ENCODE results near the gene ATOH8.

DNA sequence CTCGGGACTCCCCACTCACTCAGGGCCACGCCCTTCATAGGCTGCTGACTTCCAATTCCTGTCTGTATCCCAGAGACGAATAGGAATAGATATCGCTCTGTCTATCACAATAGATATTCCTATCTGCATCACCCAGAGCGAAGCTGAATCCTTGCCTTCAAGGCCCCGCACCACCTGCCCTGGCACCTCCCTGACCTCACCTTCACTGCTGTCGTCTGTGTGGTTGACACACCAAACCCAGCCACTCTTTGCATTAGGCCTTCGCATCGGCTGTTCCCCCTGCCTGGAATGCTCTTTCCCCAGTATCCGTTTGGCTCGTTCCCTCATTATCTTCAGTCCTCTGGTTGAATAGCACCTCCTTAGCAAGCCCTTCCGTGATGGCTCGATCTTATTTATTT is 43.5 kb downstream of the ATOH8 start:
- TF ChIP-seq POLR2AphosphoS5 (IDR thresholded peaks at IDR 0.05; ENCODE audit: low read length), result no peak
- TF ChIP-seq ZNF274 (IDR thresholded peaks at IDR 0.05; ENCODE audit: insufficient read depth, insufficient read length), result no peak
- no peak for TF ChIP-seq RCOR1 (conservative IDR thresholded peaks at IDR 0.05; ENCODE audit: low read depth, low read length)
- TF ChIP-seq EP300 (IDR thresholded peaks at IDR 0.05; ENCODE audit: borderline replicate concordance in 1 of 2, control insufficient read depth in 1 of 2, low read depth in 2 of 2, low read length in 2 of 2), result no peak
- TF ChIP-seq POLR2A (IDR thresholded peaks at IDR 0.05; ENCODE audit: low read depth, low read length), result no peak
